Naive thymus-derived CD4-positive, alpha-beta T cell (primary cell): Measurements from ENCODE around the gene FAM193A. TPM values are rescaled to one million over a fixed set of nuclear protein-coding genes. Genes with fewer than 3 reads are reported as not detected.
A peak's percentile ranks its signal among the peaks of the same experiment; 100 is the strongest.

Source experiments
- ATAC-seq: fragments of 150-1000 bp; cut with Tn5 transposase; 2 replicates; pipeline ENCODE4 v1.10.0; 2021; ENCODE audit warnings: mild to moderate bottlenecking, moderate library complexity
- CTCF ChIA-PET: fragments of 350-600 bp; sonication (Branson Sonifier 250); formaldehyde crosslinking; loops from one replicate; lab custom pipeline; 2021; ENCODE audit warnings: antibody characterized with exemption; lab: Charles Lee
- POLR2A ChIA-PET: fragments of 350-600 bp; sonication (Branson Sonifier 250); formaldehyde crosslinking; loops from one replicate; lab custom pipeline; 2021; ENCODE audit warnings: antibody characterized with exemption, inconsistent platforms; lab: Charles Lee
- DNase-seq, 9 donors: peaks; one replicate each; pipeline versions ENCODE4 v3.0.0 to v3.0.0-alpha.2; 2020 to 2022; ENCODE audit warnings: mixed read lengths in 1 of 9
- H3K27ac ChIP-seq: one replicate; pipeline ENCODE4 v1.7.0; 2013; ENCODE audit warnings: mild to moderate bottlenecking, low read depth, low read length, moderate library complexity
- H3K27me3 ChIP-seq, 2 donors: one replicate each; pipeline ENCODE4 v1.7.0; 2013; ENCODE audit warnings: low read length in 2 of 2, mild to moderate bottlenecking in 2 of 2, moderate library complexity in 2 of 2; ENCODE audit not compliant: control insufficient read depth in 2 of 2, insufficient read depth in 2 of 2
- H3K36me3 ChIP-seq, 3 experiments: 1 replicate in 2 of 3; 2 replicates in 1 of 3; pipeline ENCODE4 v1.7.0; 2013; ENCODE audit warnings: low read length in 3 of 3, mild to moderate bottlenecking in 3 of 3, moderate library complexity in 1 of 3; ENCODE audit not compliant: insufficient read depth in 3 of 3, control insufficient read depth in 2 of 3
- H3K4me1 ChIP-seq, 2 donors: one replicate each; pipeline ENCODE4 v1.7.0; 2013; ENCODE audit warnings: low read length in 2 of 2, mild to moderate bottlenecking in 2 of 2, moderate library complexity in 1 of 2; ENCODE audit not compliant: control insufficient read depth in 2 of 2, insufficient read depth in 2 of 2
- H3K4me3 ChIP-seq: 2 replicates; pipeline ENCODE4 v1.7.0; 2013; ENCODE audit warnings: mild to moderate bottlenecking, low read length
- H3K9me3 ChIP-seq, 3 experiments: 1 replicate in 2 of 3; 2 replicates in 1 of 3; pipeline ENCODE4 v1.7.0; 2013; ENCODE audit warnings: low read length in 3 of 3; ENCODE audit not compliant: control insufficient read depth in 2 of 3
- H3K27ac Mint-ChIP-seq, 9 donors: one replicate each; pipeline ENCODE4 v1.8.0; 2020 to 2022; ENCODE audit warnings: mixed read lengths in 9 of 9, mild to moderate bottlenecking in 8 of 9, moderate library complexity in 5 of 9, inconsistent platforms in 2 of 9
- H3K27me3 Mint-ChIP-seq, 5 donors: one replicate each; pipeline ENCODE4 v1.8.0; 2021 to 2022; ENCODE audit warnings: mixed read lengths in 5 of 5, mild to moderate bottlenecking in 1 of 5
- H3K36me3 Mint-ChIP-seq, 5 donors: one replicate each; pipeline ENCODE4 v1.8.0; 2020 to 2022; ENCODE audit warnings: mixed read lengths in 5 of 5, mild to moderate bottlenecking in 3 of 5, inconsistent platforms in 1 of 5
- H3K4me1 Mint-ChIP-seq, 7 donors: one replicate each; pipeline ENCODE4 v1.8.0; 2020 to 2022; ENCODE audit warnings: mixed read lengths in 7 of 7, mild to moderate bottlenecking in 3 of 7, inconsistent platforms in 1 of 7
- H3K4me3 Mint-ChIP-seq, 10 donors: one replicate each; pipeline ENCODE4 v1.8.0; 2020 to 2022; ENCODE audit warnings: mild to moderate bottlenecking in 10 of 10, mixed read lengths in 10 of 10, moderate library complexity in 6 of 10, inconsistent platforms in 2 of 10
- H3K9me3 Mint-ChIP-seq, 11 donors: one replicate each; pipeline ENCODE4 v1.8.0; 2020 to 2022; ENCODE audit warnings: mixed read lengths in 11 of 11, mild to moderate bottlenecking in 4 of 11, inconsistent platforms in 1 of 11, moderate library complexity in 1 of 11
- intact Hi-C, 2 donors: fragments of 100-400 bp; cut with micrococcal nuclease; formaldehyde crosslinking; loops; one replicate each; pipeline ENCODE4 v1.15.1; 2023
- polyA plus RNA-seq, 2 donors: library from polyadenylated mRNA; unstranded; fragments of 300-500 nt; fragmentation: Illumina TruSeq; gene quantifications; one replicate each; pipeline ENCODE4 v1.2.3, GENCODE V29; 2021
- total RNA-seq, 6 experiments: library from RNA in 5 of 6; stranded (reverse) in 5 of 6; gene quantifications; 1 replicate in 5 of 6; 2 replicates in 1 of 6; pipeline ENCODE4 v1.2.3 and lab custom pipeline; 2021 to 2026

FAM193A gene
- total and polyA plus RNA-seq, 7 experiments from 2014 or later = 2.2 to 47.2 (median 39.8) TPM

GRCh38 chr4:2728806-2729532 lies 192.5 kb downstream of the FAM193A start:
- no peak overlapping the region for H3K4me3 ChIP-seq
- Mint-ChIP-seq H3K36me3 (peaks cover 10 to 38% (median 17%) of the 10 kb centered on the region in 5 donors), H3K9me3 (no peaks in the 10 kb centered on the region), H3K27me3 (no peaks in the 10 kb centered on the region), H3K4me3 (no peak overlapping the region), H3K4me1 (peaks cover 5 to 12% (median 9%) of the 10 kb centered on the region in 7 donors), H3K27ac (peak overlapping the region in 2 of 9 donors; percentile 29 to 48)
- CTCF ChIA-PET = interaction anchor here (0.6 to 0.7 kb wide), 2 partner anchors 15 to 160 kb away, joined by 3 read pairs; no protein-coding TSS in a partner anchor
- H3K27me3 ChIP-seq = no peaks in the 10 kb centered on the region
- intact Hi-C loops = no loop called here
- no peak for ATAC-seq
- DNase-seq = no peak
- peaks cover 0 to 2% of the 10 kb centered on the region in 2 donors for H3K4me1 ChIP-seq
- POLR2A ChIA-PET = no interaction called here
- H3K36me3 ChIP-seq = peaks cover 0 to 43% (median 0%) of the 10 kb centered on the region in 3 experiments
- H3K27ac ChIP-seq = no peak overlapping the region
- no peaks in the 10 kb centered on the region for H3K9me3 ChIP-seq

GRCh38 chr4:2729533-2729875 lies 193.1 kb downstream of the FAM193A start:
- H3K9me3 Mint-ChIP-seq = peaks cover 0 to 3% (median 0%) of the 10 kb centered on the region in 11 donors
- peak overlapping the region in 1 of 9 donors; percentile 29 for H3K27ac Mint-ChIP-seq
- DNase-seq (no peak), ATAC-seq (no peak)
- no peak overlapping the region for H3K4me3 Mint-ChIP-seq
- Histone ChIP-seq H3K27me3 (no peaks in the 10 kb centered on the region), H3K27ac (no peak overlapping the region), H3K4me3 (no peak overlapping the region), H3K36me3 (peaks cover 0 to 46% (median 0%) of the 10 kb centered on the region in 3 experiments), H3K4me1 (no peaks in the 10 kb centered on the region), H3K9me3 (no peaks in the 10 kb centered on the region)
- no peaks in the 10 kb centered on the region for H3K27me3 Mint-ChIP-seq
- ChIA-PET POLR2A (no interaction called here), CTCF (interaction anchor here (0.7 kb wide), 1 partner anchor 16 kb away, joined by 3 read pairs; no protein-coding TSS in a partner anchor)
- H3K4me1 Mint-ChIP-seq = peaks cover 0 to 10% (median 4%) of the 10 kb centered on the region in 7 donors
- intact Hi-C loops = no loop called here
- H3K36me3 Mint-ChIP-seq = peaks cover 10 to 38% (median 17%) of the 10 kb centered on the region in 5 donors

GRCh38 chr4:2731907-2732317 lies 195.5 kb downstream of the FAM193A start:
- Mint-ChIP-seq H3K36me3 (peaks cover 15 to 47% (median 36%) of the 10 kb centered on the region in 5 donors), H3K9me3 (peaks cover 0 to 26% (median 13%) of the 10 kb centered on the region in 11 donors), H3K4me1 (peaks cover 0 to 11% (median 0%) of the 10 kb centered on the region in 7 donors), H3K27me3 (no peaks in the 10 kb centered on the region), H3K27ac (peak overlapping the region in 5 of 9 donors; percentile 15 to 72 (median 39)), H3K4me3 (no peak overlapping the region)
- CTCF ChIA-PET = no interaction called here
- Histone ChIP-seq H3K4me1 (no peaks in the 10 kb centered on the region), H3K27me3 (no peaks in the 10 kb centered on the region), H3K36me3 (peaks cover 0 to 46% (median 0%) of the 10 kb centered on the region in 3 experiments), H3K4me3 (no peak overlapping the region), H3K27ac (no peak overlapping the region), H3K9me3 (no peaks in the 10 kb centered on the region)
- intact Hi-C loops = no loop called here
- POLR2A ChIA-PET = interaction anchor here (0.8 kb wide), 1 partner anchor 335 kb away, joined by 3 read pairs; no protein-coding TSS in a partner anchor
- ATAC-seq (no peak), DNase-seq (no peak)

GRCh38 chr4:2732526-2732925 lies 196.1 kb downstream of the FAM193A start:
- H3K4me1 ChIP-seq = no peaks in the 10 kb centered on the region
- intact Hi-C loops = no loop called here
- H3K9me3 Mint-ChIP-seq = peaks cover 0 to 26% (median 14%) of the 10 kb centered on the region in 11 donors
- no peaks in the 10 kb centered on the region for H3K27me3 ChIP-seq
- H3K9me3 ChIP-seq = no peaks in the 10 kb centered on the region
- H3K36me3 ChIP-seq = peaks cover 0 to 46% (median 0%) of the 10 kb centered on the region in 3 experiments
- peaks cover 0 to 11% (median 0%) of the 10 kb centered on the region in 7 donors for H3K4me1 Mint-ChIP-seq
- H3K4me3 Mint-ChIP-seq = no peak overlapping the region
- peaks cover 15 to 47% (median 36%) of the 10 kb centered on the region in 5 donors for H3K36me3 Mint-ChIP-seq
- peak overlapping the region in 2 of 9 donors; percentile 15 to 72 for H3K27ac Mint-ChIP-seq
- POLR2A ChIA-PET = no interaction called here
- H3K27me3 Mint-ChIP-seq = no peaks in the 10 kb centered on the region
- CTCF ChIA-PET = no interaction called here
- H3K4me3 ChIP-seq = no peak overlapping the region
- DNase-seq (no peak), ATAC-seq (no peak)
- H3K27ac ChIP-seq = no peak overlapping the region

- ATAC-seq = peak; percentile 27
- CTCF ChIA-PET = no interaction called here
- H3K27ac Mint-ChIP-seq = peak overlapping the region in 1 of 9 donors; percentile 72
- Histone ChIP-seq H3K4me1 (no peaks in the 10 kb centered on the region), H3K4me3 (no peak overlapping the region), H3K36me3 (peaks cover 0 to 45% (median 0%) of the 10 kb centered on the region in 3 experiments), H3K27me3 (no peaks in the 10 kb centered on the region), H3K9me3 (no peaks in the 10 kb centered on the region), H3K27ac (no peak overlapping the region)
- H3K27me3 Mint-ChIP-seq = no peaks in the 10 kb centered on the region
- no peak for DNase-seq
- POLR2A ChIA-PET = no interaction called here
- intact Hi-C loops = no loop called here
- H3K36me3 Mint-ChIP-seq = peaks cover 15 to 48% (median 39%) of the 10 kb centered on the region in 5 donors
- H3K4me3 Mint-ChIP-seq = no peak overlapping the region
- H3K9me3 Mint-ChIP-seq = peaks cover 0 to 26% (median 14%) of the 10 kb centered on the region in 11 donors
- peaks cover 0 to 10% (median 0%) of the 10 kb centered on the region in 7 donors for H3K4me1 Mint-ChIP-seq
Measured at GRCh38 chr4:2733001-2733843, 196.8 kb downstream of the FAM193A start.

- no peaks in the 10 kb centered on the region for H3K27me3 Mint-ChIP-seq
- no peaks in the 10 kb centered on the region for H3K4me1 ChIP-seq
- peak overlapping the region in 1 of 9 donors; percentile 67 for H3K27ac Mint-ChIP-seq
- intact Hi-C loops = no loop called here
- H3K9me3 Mint-ChIP-seq = peaks cover 0 to 26% (median 14%) of the 10 kb centered on the region in 11 donors
- peaks cover 0 to 41% (median 0%) of the 10 kb centered on the region in 3 experiments for H3K36me3 ChIP-seq
- peaks cover 15 to 51% (median 42%) of the 10 kb centered on the region in 5 donors for H3K36me3 Mint-ChIP-seq
- H3K27ac ChIP-seq = no peak overlapping the region
- no peak overlapping the region for H3K4me3 ChIP-seq
- ATAC-seq = no peak
- POLR2A ChIA-PET = no interaction called here
- H3K27me3 ChIP-seq = no peaks in the 10 kb centered on the region
- no peak for DNase-seq
- no peak overlapping the region for H3K4me3 Mint-ChIP-seq
- CTCF ChIA-PET = no interaction called here
- H3K4me1 Mint-ChIP-seq = peaks cover 0 to 8% (median 0%) of the 10 kb centered on the region in 7 donors
- H3K9me3 ChIP-seq = no peaks in the 10 kb centered on the region
Measured at GRCh38 chr4:2733844-2734574, 197.6 kb downstream of the FAM193A start.
